ENCODE measurements around the gene SLC1A7. TPM values are rescaled to one million over a fixed set of nuclear protein-coding genes. Genes with fewer than 3 reads are reported as not detected.

The SLC1A7 gene
- total RNA-seq, 4 donors from 2014 or later = 0.24 TPM; not detected in 3

DNA sequence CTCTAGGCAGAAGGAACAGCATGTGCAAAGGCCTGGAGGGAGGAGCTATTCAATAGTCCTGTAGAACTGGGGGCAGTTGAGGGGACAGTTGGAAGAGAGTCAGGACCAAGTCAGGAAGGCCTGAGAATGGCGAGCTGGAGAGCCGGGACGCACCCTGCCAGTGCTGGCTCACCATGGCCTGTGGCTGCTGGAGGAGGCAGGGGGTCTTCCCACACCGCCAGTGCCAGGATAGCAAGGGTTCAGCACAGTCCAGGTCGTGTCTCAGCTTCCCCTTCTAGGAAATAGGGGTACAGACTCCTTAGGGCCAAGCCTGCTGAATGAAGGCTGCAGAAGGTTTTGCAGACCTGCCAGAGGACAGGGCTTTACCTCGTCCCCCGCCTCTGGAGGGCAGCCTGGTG lies 73.2 kb downstream of the SLC1A7 start:
- no peaks in the 10 kb centered on the region for H3K27me3 ChIP-seq
- H3K9me3 ChIP-seq = no peaks in the 10 kb centered on the region
- no peak overlapping the region for H3K4me3 ChIP-seq
- intact Hi-C loops (cut with DNase I; ENCODE audit: low total_unique reads) = loop anchor here (10.0 kb wide), 1 partner anchor 116 kb away; no protein-coding TSS in a partner anchor
- TF ChIP-seq, protein P1, sequence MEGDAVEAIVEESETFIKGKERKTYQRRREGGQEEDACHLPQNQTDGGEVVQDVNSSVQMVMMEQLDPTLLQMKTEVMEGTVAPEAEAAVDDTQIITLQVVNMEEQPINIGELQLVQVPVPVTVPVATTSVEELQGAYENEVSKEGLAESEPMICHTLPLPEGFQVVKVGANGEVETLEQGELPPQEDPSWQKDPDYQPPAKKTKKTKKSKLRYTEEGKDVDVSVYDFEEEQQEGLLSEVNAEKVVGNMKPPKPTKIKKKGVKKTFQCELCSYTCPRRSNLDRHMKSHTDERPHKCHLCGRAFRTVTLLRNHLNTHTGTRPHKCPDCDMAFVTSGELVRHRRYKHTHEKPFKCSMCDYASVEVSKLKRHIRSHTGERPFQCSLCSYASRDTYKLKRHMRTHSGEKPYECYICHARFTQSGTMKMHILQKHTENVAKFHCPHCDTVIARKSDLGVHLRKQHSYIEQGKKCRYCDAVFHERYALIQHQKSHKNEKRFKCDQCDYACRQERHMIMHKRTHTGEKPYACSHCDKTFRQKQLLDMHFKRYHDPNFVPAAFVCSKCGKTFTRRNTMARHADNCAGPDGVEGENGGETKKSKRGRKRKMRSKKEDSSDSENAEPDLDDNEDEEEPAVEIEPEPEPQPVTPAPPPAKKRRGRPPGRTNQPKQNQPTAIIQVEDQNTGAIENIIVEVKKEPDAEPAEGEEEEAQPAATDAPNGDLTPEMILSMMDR (IDR thresholded peaks at IDR 0.05) = no peak
- TF ChIP-seq POLR2A (IDR thresholded peaks at IDR 0.05) = no peak
- H3K27ac ChIP-seq = no peak overlapping the region
- H3K36me3 ChIP-seq = no peaks in the 10 kb centered on the region
- peak in 1 of 2 donors; percentile 12 for DNase-seq
- H3K4me1 ChIP-seq = peaks cover 0 to 2% of the 10 kb centered on the region in 2 donors

DNA sequence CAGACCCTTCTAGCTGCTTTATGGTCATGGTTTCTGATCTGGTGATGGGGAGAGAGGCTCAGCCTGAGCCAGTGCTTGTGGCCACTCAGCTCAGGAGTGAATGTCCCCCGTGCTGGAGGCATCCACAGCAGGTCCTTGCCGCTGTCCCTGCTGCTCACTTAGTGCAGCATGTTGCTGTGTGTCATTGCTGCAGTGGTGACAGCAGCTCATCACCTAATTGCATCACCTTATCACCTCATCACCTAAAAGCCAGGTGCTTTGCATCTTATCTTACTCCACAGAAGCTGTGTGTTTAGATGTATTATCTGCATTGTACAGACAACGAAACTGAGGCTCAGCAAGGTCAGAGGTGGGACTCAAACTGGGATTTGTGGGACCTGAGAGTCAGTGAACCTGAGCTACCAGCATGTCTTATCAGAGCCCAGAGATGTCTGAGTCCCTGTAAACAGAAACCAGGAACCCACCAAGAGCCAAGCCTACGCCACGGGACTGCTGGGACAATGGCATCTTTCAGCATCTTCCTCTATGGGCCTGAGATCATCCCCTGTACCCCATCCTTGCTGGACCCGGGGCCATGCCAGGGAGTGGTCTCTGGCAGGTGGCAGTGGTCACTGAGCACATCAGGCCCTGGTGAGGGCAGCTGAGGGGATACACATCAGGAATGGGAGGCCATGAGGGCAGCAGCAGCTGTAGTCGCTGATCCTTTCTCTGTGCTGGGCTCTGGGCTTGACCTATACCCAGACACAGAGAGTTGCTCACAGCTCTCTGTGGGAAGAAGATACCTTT lies 73.9 kb downstream of the SLC1A7 start:
- H3K27ac ChIP-seq = no peak overlapping the region
- TF ChIP-seq, protein P1 (IDR thresholded peaks at IDR 0.05) = no peak
- TF ChIP-seq POLR2A (IDR thresholded peaks at IDR 0.05) = no peak
- intact Hi-C loops (cut with DNase I; ENCODE audit: low total_unique reads) = loop anchor here (10.0 kb wide), 1 partner anchor 116 kb away; no protein-coding TSS in a partner anchor
- H3K36me3 ChIP-seq = no peaks in the 10 kb centered on the region
- no peak overlapping the region for H3K4me3 ChIP-seq
- no peaks in the 10 kb centered on the region for H3K9me3 ChIP-seq
- no peak for DNase-seq
- H3K27me3 ChIP-seq = no peaks in the 10 kb centered on the region
- peaks cover 0 to 2% of the 10 kb centered on the region in 2 donors for H3K4me1 ChIP-seq

DNA sequence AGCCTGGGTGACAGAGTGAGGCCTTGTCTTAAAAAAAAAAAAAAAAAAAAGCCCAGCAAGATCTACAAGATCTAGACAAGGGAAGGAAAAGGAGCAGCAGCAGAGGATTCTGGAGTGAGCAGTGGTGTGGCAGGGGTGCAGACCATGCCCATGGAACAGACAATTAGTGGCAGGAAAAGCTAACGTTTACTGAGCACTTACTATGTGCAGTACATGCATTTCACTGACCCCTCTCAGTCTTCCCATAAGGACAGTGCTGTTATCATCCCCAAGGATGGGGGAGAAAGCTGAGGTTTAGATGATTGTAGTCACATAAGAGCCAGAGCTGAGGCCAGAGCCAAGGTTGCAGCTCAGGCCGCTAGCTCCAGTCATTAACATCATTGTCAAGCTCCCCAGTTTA lies 74.6 kb downstream of the SLC1A7 start:
- Histone ChIP-seq H3K4me1 (peaks cover 0 to 2% of the 10 kb centered on the region in 2 donors), H3K27me3 (no peaks in the 10 kb centered on the region), H3K27ac (no peak overlapping the region), H3K9me3 (no peaks in the 10 kb centered on the region), H3K4me3 (no peak overlapping the region), H3K36me3 (no peaks in the 10 kb centered on the region)
- DNase-seq = no peak
- intact Hi-C loops (cut with DNase I; ENCODE audit: low total_unique reads) = loop anchor here (10.0 kb wide), 1 partner anchor 117 kb away; no protein-coding TSS in a partner anchor
- no peak for TF ChIP-seq POLR2A (IDR thresholded peaks at IDR 0.05)
- TF ChIP-seq, protein P1 (IDR thresholded peaks at IDR 0.05) = no peak

DNA sequence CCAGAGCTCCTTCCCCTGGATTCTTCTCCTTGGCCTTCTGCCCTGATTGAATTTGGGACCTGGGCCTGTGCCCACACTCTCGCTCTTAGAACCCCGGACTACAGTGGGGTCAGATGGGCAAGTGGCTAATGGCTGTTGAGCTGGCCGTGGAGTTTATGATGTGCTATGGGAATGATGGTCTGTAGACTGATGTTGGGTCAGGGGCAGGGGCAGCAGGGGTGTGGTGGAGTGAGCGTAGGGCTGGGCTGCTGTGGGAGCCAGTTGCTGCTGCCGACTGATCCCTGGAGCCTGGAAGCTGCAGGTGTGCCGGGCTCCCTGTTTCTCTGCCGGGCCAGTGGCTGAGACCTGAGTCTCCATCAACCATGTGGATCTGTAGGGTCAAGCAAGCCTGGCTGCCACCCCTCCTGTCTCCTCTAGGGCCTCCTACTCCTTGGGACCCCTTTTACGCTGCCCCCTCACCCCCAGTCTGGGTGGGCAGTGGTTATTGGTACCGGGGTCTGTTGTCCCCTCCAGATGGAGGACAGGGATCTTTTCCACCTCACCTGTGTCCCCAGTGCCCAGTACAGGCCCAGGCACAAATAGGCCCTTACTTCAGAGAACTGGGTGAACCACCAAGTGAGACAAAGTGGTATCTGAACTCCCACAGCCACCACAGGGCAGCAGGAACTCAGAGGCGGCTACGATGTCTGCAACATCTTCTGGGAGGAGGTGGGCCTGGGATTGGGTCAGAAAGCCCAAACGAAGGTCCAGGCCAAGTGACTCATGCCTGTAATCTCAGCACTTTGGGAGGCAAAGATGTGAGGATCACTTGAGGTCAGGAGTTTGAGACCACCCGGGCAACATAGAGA lies 75.3 kb downstream of the SLC1A7 start:
- H3K36me3 ChIP-seq = no peaks in the 10 kb centered on the region
- intact Hi-C loops (cut with DNase I; ENCODE audit: low total_unique reads) = loop anchor here (10.0 kb wide), 1 partner anchor 118 kb away; no protein-coding TSS in a partner anchor
- peak overlapping the region in 1 of 2 donors; percentile 58 for H3K27ac ChIP-seq
- no peaks in the 10 kb centered on the region for H3K9me3 ChIP-seq
- TF ChIP-seq, protein P1 (IDR thresholded peaks at IDR 0.05) = no peak
- H3K4me3 ChIP-seq = no peak overlapping the region
- peaks cover 0 to 2% of the 10 kb centered on the region in 2 donors for H3K4me1 ChIP-seq
- no peaks in the 10 kb centered on the region for H3K27me3 ChIP-seq
- DNase-seq = peak; percentile 20 to 25

Data from uterus (tissue), 4 donors.